Lung microvascular endothelial cell (primary cell): ENCODE data around the gene ASB2. TPM values are rescaled to one million over a fixed set of nuclear protein-coding genes. Genes with fewer than 3 reads are reported as not detected.

ENCODE experiments used
- DNase-seq, 2 donors: peaks; one replicate each; pipeline versions ENCODE4 v3.0.0 to v3.0.0-alpha.2; 2010; ENCODE audit warnings: low read depth in 2 of 2
- total RNA-seq: library from RNA; depleted of rRNA; stranded (reverse); fragments of >200 nt; gene quantifications from 2 replicates; pipeline ENCODE4 v1.2.1, GENCODE V29; 2014

ASB2 gene
- total RNA-seq, 1 donor from 2014 or later: not detected

- peak; percentile 69 to 77 for DNase-seq
Observed at GRCh38 chr14:94001501-94002396, 25.4 kb upstream of the ASB2 start.

GRCh38 chr14:94001016-94001415, 24.6 kb upstream of the ASB2 start:
- DNase-seq: no peak

DNA sequence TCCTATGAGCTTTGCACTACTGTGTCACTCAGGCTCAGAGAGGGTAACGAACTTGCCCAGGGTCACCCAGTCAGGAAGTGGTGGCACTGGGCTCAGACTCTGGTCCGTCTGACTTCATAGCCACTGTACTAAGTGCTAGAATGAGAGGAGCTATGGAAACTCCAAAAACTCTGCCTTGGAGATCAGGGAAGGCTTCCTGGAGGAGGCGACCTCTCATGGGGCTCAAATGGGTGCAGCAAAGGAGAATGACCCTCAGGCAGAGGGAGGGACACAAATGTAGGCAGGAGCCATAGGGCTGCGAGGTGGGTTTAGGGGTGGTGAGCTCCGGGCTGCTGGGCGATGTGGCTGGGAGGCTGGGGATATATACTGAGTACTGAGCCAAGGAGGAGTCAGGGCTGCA, 23.9 kb upstream of the ASB2 start:
- DNase-seq: no peak

DNA sequence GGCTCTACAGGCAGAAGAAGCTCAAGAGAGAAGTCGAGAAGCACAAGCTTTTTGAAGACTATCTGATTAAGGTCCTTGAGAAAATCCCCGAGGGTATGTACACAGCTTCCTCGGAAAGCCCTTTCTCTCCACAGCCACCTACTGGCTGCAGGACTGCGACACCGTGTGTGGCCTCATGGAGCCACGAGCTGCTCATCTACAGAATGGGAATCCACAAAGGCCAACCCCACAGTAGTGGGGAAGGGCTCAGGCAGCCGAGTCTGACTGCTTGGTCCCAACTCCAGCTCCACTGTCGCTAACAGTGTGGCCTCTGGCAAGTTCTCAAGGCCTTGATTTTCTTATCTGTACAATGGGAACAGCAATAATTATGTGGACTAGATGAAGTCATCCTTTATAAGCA, 23.2 kb upstream of the ASB2 start:
- DNase-seq: no peak

GRCh38 chr14:93998871-93999403, 22.6 kb upstream of the ASB2 start:
- DNase-seq: no peak

DNA sequence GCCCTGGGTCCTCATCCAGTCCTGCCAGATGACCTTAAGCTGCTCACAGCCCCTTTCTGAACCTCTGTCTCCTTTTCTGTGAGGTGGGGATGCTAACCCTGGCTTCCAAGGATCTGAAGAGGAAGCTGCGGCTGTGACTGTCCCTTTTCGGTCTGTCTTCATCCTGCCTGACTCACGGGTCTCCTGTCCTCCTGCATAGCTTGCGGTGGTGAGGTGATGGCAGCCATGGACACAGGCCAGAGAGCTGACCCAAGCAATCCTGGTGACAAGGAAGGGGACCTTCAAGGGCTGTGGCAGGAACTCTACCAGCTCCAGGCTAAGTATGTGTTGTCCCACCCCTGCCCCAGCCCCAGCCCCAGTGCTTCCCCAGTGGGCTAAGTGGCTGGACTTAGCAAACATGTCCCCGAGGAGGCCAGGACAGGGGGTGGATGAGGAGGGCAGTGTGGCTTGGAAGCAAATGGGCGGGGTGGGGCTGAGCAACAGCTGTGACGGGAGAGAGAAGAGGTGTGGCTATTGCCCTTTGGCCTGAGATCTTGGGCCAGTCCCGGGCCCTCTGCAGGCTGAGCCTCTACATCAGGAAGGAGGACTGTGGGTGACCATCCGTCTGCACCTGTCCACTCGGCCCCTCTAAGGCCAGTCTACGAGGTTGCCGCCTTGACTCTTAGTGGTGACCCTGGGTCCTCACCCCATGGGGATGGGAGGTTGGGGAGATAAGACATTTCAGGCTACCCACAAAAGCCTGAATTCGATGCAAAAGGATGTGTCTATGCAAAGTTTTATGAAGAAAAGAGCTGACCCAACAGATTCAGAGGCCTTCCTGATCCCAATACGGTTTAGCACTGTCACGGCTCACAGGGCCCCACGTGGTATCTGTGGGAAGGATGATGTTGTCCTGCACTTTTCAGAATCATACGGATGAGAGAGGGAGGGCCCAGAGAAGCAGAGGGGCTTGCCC, 21.8 kb upstream of the ASB2 start:
- DNase-seq: no peak

- no peak for DNase-seq
Observed at GRCh38 chr14:93997082-93997481, 20.7 kb upstream of the ASB2 start, which contains the start of gene CCDC197. CCDC197 (plus strand) TSS chr14:93997301; CDS start chr14:93998132, 831 bp downstream.

DNA sequence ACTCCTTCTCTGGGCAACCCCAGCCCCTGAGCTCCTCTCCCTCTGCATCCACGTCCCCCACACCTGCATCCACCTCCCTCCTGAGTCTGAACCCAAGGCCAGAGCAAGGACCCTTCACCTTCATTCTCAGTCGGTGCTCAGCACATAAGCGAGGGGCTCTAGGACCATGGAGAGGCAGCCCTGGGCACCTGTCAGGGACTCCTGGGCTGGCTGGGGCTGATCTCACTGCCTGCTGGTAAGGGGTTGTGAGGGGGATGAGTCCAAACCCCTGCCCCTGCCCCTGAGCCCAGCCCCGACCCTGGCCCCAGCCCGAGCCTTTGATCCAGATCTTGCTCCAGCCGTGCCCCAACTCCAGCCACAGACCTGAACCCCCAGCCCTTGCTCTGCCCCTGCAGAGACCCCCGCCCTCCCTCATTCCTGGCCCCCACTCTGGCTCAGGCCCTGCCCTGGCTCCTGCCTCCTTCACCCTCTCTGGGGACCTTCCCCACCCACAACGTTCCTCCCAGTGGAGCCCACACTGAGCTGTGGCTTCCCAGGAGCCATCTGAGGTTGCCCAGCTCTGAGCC, 19.8 kb upstream of the ASB2 start:
- DNase-seq: no peak

- peak in 1 of 2 donors; percentile 32 for DNase-seq
Observed at GRCh38 chr14:93994919-93995682, 18.7 kb upstream of the ASB2 start.

GRCh38 chr14:93993382-93993781, 17.0 kb upstream of the ASB2 start:
- no peak for DNase-seq

DNA sequence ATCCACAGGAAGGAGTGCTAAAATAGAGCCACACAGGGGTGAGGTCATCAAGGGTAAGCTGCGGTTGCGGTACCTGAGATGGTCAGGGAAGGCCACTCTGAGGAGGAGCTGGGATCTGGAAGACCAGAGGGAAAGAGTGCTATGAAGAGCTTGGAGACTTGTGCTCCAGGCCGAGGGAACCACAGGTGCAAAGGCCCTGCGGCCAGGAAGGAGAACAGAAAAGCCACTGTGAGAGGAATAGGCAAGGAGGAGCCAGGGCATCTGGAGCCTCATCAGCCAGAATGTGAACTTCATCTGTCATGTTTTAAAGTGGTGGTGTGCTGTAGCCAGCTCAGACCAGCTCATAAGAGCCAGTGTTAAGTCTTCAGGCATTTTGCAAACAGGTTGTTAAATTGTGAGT, 15.3 kb upstream of the ASB2 start:
- no peak for DNase-seq

DNA sequence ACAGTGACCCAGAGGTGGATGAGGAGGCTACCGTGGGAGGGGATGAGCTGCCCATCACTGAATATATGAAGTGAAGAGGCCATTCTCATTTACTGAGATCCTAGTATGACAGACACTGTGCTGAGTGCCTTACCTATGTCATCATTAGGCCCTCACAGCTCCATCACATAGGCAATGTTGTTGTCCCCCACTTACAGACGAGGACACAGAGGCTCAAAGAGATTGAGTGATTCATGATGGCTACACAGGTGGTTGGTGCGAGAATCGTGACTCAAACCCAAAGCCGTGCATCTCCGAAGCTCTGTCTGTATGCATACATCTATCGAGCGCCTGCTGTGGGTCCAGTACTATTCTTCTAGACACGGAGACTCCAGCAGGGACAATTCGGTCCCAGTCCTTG, 14.8 kb upstream of the ASB2 start:
- DNase-seq: no peak

DNA sequence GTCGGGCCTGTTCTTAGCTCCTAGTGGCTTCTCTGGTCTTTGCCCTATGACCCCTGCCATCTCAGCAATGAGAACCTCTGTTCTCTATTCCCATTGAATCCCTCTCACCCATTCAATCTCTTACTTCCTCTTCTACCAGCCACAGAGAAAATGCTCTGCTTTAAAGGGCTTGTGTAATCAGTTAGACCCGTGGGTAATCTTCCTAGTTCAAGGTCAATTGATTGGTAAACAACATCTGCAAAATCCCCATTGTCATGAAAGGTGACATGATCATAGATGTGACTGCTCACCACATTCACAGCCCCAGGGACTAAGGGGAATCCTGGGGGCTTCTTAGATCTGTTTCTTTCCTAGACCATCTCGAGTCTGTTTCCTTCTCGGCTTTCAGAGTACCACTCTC, 13.6 kb upstream of the ASB2 start:
- no peak for DNase-seq

GRCh38 chr14:93987815-93988476, 11.6 kb upstream of the ASB2 start:
- no peak for DNase-seq

DNA sequence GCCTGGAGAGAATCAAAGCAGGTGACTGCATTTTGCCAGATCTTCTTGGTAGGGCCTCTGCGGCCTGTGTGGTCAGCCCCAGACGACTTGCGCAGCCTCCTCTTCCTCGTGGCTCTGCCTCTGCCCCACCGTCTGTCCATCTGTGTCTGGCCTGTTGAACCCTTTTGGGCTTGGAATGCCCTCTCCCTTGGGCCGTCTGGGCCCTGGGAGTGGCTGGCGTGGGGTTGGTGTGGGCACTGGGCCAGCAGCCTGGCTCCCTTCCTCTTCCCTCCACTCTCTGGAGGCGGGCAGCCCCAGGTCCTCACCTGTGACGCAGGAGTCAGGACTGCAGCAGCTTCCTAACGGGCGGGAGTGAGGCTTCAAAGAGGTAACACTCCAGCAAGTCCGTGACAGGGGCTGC, 11.0 kb upstream of the ASB2 start:
- no peak for DNase-seq

DNA sequence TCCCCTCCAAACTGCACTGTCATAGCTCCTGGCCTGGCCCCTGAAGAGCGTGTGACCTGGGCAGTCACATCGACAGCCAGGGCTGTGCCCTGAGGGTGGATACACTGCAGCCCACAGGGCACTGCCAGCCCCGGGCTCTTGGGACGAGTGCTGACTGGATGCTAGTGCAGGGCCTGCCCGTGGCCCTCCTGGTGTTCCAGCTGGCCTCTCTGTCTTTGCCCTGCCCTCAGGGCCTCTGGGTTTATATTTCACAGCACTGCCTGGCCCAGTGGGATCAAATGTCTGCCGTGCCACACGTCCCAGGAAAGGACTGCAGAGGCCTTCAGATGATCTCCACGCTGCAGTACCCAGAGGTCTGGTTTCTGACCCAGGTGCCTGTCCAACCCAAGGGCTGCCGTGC, 10.6 kb upstream of the ASB2 start:
- no peak for DNase-seq

DNA sequence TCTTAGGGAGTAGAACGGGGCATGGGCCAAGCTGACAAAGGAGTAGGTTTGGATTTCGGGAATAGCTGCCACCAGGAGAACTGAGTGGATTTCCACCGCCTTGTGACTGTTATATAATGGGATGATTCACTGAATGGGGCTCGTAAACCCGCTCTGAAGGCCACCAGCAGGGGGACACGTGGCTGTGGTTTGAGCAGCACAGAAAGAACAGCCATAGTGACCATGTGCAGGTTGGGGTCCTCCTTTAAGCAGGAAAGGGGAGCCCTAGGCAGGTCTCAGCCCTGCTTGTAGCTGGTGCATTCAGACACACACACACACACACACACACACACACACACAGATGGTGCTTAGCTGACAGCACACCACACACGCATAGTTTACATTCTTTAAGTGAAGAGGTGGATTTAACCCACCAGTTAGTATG, 8.6 kb upstream of the ASB2 start:
- DNase-seq: peak; percentile 42 to 51

- no peak for DNase-seq
Observed at GRCh38 chr14:93984070-93984469, 7.7 kb upstream of the ASB2 start.

GRCh38 chr14:93982230-93983007, 6.0 kb upstream of the ASB2 start:
- DNase-seq: no peak
